Dermis lymphatic vessel endothelial cell (primary cell): ENCODE results near the gene ZNF665. TPM values are rescaled to one million over a fixed set of nuclear protein-coding genes. Genes with fewer than 3 reads are reported as not detected.

Experiments used
- total RNA-seq: library from RNA; depleted of rRNA; stranded (reverse); fragments of >200 nt; gene quantifications from 2 replicates; pipeline ENCODE4 v1.2.1, GENCODE V29; 2014

ZNF665 gene
- 1.4 and 2.5 TPM in 2 replicates for total RNA-seq

DNA sequence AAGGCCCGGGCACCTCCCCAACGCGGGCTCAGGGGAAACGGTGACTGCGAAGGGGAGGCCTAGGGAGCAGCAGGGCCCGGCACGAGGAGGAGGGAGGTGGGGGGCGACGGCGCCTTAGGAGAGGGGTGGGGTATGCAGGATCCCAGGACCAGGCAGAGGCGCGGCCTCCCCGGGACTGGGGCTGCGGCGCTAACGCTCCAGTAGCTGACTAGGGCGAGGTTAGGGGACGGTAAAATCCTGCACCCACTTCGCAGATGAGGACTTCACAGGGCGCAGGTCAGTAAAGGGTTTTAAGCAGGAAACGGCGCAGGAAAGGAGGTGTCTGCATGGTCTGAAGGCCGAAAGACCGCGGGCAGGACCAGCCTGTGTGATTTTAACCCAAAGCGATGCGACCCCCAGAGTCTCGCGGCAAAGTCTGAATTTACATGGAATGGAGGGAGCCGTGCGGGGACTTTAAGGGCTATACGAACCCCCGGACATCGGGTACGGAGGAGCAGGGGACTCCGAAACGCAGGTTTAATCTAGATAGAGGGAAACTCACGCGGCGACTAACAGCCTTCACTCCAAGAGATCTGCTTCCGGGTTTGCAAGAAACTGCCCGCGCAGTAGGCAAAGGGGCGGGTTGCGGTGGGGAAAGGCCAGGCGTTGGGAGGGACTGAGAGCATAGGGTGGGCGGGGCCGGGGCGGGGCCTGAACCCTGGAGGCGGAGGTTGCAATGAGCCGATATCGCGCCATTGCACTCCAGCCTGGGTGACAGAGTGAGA is at the start of gene ZNF665:
Gene ZNF665 (minus strand): TSS at position 588 of the 764 bp plus-strand sequence. CDS start 10,460 bp downstream, outside the sequence.

GRCh38 chr19:53132141-53132991 is 60.8 kb downstream of the ZNF665 start, which contains the start of gene ZNF415:
TSS of gene ZNF415 (minus strand) at chr19:53132910. CDS start at chr19:53122676, 10,234 bp downstream.

Other genes starting within 250 kb of the ZNF665 start
- gene ZNF816, start 230.5 kb downstream of the ZNF665 start, total RNA-seq, result 5.0 and 8.9 TPM in 2 replicates
- not detected in 2 replicates for gene ERVV-1, start 179.4 kb downstream of the ZNF665 start, total RNA-seq
- gene ERVV-2, start 148.6 kb downstream of the ZNF665 start, total RNA-seq, result not detected in 2 replicates
- 16.9 and 18.7 TPM in 2 replicates for gene ZNF160, start 89.9 kb downstream of the ZNF665 start, total RNA-seq
- gene ZNF415, start 60.4 kb downstream of the ZNF665 start, total RNA-seq, result under 0.01 and 0.60 TPM in 2 replicates
- gene ZNF347, start 34.3 kb downstream of the ZNF665 start, total RNA-seq, result 4.4 and 6.8 TPM in 2 replicates
- 13.3 and 13.7 TPM in 2 replicates for gene ZNF677, start 61.5 kb upstream of the ZNF665 start, total RNA-seq
- not detected in 2 replicates for gene VN1R2, start 64.9 kb upstream of the ZNF665 start, total RNA-seq
- gene VN1R4, start 74.4 kb upstream of the ZNF665 start, total RNA-seq, result not detected in 2 replicates
- 8.2 and 10.3 TPM in 2 replicates for gene ZNF845, start 140.4 kb upstream of the ZNF665 start, total RNA-seq
- gene ZNF525, start 172.3 kb upstream of the ZNF665 start, total RNA-seq, result 7.2 and 10.3 TPM in 2 replicates
- gene ZNF765, start 201.8 kb upstream of the ZNF665 start, total RNA-seq, result 11.5 and 16.1 TPM in 2 replicates
- gene ZNF761, start 238.6 kb upstream of the ZNF665 start, total RNA-seq, result 6.9 and 9.4 TPM in 2 replicates